ENCODE data around the gene GSE1.

Gene GSE1

DNA sequence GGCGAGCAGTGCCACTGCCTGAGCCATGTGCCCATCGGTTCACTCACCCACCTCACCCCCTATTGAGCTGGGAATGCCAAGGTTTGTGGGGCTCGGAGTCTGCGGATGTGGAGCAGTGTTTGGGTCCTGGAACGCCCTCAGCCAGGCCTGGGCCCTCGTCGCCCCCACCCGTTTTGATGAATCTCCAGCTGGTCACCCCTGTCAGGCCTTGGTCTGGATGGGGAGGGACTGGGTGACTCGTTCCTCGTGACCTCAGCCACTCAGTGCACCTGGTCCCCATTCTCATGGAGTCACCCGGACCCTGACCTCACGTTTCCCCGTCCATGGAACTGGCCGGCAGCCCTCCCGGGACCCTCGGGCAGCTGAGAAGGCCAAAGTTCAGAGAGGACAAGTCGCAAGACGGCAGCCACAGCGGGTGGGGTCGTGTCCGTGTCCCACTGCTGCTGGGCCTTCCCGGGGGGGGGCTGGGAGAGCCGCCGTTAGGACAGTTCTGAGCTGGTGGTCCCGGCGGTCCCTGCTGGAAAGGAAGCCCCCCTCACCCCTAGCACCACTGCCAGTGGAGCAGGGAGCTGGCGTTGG lies 23.2 kb downstream of the GSE1 start:
- no peak for DNase-seq

DNA sequence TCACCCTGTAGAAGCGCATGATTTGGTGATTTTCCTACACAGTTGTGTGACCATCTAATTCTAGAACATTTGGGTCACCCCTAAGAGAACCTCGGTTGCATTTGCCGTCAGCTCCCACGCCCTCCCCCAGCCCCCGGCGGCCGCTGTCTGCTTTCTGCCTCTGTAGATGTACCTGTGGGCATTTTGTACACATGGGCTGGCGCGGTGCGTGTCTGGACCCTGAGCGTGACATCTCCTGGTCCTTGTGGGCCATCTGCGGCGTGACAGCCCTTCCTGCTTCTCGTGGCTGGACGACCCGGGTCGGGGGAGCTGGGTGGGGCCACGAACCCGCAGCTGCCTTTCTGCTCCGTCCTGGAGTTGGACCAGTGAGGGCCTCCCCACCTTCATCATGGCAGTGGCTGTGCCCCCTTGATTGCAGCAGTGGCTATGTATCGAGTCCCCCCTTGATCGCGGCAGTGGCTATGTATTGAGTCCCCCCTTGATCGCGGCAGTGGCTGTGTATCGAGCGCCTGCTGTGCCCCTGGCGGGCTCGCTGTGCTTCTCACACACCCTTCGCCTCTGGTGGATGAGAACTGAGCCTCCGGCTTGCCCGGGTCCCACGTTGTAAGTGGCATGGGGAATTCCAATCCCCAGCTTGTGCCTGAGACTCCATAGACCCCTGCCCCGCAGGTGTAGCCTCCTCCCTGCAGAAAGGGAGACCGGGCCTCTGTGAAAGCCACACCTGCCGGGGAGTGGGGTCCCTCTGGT lies 24.1 kb downstream of the GSE1 start:
- no peak for DNase-seq

DNA sequence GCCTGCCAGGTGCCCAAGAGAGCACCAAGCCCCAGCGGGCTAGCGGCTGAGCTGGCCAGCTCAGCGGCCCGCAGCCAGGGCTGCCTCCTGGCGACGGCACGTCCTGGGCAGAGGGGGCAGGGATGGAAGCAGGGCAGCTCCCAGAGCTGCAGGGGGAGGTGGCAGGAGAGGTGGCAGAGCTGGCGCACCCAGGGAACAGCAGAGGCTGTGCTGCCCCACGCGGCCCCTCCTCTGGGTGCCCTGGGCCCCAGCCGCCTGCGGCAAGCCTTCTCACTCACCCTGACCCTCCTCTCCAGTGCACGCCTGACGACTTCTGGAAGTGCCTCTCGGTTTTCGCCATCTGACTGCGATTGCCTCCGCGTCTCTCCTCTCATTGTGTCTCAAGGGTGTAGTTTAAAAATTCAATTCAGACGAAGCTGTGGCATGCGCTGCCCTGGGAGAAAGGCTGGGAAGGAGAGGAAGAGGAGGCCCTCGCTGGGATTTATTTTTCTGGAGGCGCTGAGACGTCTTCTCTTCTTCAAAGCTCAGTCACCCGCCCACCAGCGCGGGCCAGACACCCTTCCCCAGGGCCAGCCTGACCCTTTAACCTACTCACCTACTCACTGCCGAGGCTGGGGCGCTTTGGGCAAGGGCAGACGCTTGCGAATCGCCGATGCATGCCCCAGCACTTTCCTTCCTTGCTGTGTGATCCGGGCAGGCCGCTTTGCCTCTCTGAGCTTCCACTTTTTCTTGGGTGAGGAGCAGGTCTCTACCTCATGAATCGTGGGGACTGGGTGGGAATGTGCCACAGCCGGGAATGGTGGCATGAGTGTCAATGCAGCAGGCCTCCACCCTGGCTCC lies 24.9 kb downstream of the GSE1 start:
- DNase-seq, result no peak

DNA sequence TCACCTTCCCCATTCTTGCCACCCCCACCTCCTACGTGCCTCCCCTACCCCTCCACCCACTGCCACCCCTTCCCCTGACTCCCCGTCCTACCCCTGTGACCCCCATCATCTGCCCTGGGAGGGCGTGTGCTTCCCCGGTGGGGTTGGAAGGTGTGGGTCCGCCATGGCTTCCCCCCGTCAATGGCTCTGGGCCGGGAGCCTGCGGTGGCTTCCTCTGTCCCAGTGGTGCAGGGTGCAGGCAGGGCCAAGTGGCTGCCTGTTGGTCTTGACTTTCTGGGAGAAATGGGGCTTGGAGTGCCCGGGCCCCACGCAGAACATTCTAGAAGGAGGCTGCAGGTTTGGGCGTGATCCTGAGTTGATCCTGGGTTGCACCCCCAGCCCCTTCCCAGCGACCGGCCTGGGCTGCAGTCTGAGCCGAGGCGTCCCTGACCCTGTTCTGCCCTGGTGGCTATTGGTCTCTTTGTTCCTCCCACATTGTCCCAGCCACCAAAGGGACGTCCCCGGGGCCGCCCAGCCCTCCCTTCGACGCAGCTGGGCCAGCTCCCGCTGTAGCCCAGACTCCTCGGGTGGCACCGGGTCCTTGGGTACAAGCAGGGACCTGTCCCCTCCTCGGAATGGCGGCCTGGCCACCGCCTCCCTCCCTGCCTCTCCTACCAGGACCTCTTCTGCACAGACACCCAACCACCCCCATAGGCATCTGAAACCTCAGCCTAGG lies 25.7 kb downstream of the GSE1 start:
- no peak for DNase-seq

DNA sequence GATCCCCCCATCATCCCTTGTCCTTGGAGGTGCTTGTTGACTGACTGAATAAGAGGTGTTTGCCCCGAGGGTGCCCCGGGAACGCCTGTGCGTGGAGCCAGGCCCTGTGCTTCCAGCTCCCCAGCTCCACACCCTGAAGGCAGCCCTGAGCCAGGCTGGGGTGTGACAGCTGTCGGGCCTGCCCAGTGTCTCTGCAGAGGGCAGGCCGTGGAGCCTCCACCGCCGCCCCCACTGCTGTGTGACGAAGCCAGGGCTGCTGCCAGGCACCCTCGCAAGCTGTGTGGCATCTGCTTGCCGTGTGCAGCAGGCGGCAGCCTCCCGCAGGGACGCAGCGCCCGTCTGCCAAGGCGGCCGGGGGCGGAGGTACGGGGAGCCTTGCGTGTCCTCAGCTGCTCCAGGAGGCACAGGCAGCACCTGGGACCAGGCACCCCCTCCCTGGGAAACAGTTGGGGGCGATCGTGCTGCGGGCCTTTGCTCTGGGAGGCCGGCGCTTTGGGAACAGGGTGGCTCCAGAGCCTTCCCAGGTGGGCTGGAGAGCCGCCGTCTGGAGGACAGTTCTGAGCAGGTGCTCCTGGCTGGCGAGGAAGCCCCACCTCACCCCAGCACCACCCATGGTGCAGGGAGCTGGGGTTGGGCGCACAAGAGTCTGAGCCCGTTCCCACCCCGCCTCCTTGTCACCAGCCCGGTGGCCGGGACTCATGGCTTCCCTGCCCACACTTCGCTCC lies 26.6 kb downstream of the GSE1 start:
- DNase-seq, result no peak

DNA sequence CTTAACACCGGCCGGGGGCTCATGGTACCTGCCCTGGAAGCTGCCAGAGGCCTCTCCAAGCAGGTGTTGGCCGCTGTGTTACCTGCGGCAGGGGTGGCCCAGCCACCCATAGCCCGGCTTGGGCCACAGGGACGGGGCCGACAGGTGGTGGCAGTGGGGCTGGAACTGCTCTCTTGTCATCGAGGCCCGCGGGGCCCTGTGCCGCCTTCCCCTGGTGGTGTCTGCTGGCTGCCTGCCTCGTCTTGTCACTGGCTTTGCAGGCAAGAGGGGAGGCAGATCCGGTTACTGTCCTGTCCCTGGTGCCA lies 27.1 kb downstream of the GSE1 start:
- DNase-seq, result no peak

DNA sequence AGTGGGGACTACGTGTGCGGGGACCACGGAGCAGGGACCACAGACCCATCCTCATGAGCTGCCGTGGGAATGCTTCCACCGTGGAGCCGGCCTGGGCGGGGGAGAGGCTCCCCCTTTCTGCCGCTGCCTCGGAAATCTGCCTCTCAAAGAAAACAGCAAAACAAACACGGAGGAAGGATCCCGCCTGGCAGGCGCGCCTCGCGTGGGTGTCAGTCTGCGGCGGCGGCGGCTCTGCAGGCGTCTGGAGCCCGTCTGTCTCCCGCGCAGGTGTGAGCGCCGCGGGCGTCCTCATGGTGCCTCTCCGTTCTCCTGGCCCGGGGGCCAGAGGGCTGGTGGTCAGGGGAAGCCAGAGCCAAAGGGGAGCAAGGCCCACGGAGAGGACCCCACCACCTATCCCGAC lies 27.5 kb downstream of the GSE1 start:
- DNase-seq, result no peak

DNA sequence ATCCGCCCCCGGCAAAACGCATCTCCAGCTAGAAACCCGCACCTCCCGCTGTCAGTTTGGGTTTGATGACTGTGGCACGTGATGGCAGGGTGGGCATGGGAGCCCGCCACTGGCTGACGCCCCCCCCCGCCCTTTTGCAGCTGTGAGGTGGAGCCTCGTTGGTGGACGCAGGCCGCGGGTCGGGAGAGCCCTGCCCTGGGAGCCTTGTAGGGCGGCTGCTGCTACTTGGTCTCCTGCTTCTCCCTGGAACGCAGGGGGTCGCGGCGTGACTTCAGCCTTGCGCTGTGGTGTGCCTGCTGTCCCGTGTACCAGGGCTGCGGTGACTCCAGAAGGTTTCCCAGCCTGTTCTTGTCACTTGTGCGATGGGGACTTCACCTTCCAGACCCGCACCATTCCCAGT lies 28.2 kb downstream of the GSE1 start:
- no peak for DNase-seq

DNA sequence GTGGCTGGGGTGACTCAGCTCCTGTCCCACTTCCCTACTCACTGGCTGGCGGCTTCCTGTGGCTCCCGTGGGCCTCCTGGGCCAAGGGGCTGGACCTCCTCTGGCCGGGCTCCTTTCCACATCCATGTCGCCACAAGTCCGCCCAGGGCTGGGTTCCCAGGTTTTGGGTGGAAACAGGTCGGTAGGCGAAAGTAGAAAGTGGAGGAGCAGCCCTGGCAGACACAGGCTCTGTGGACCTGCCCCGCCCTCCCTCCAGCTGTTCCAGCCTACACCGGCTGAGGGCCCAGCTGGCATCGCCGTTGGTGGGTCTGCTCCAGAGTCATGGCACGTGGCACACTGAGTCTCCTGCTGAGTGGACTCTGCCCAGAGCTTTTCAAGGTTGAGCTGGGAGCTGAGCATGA lies 28.7 kb downstream of the GSE1 start:
- DNase-seq, result no peak

DNA sequence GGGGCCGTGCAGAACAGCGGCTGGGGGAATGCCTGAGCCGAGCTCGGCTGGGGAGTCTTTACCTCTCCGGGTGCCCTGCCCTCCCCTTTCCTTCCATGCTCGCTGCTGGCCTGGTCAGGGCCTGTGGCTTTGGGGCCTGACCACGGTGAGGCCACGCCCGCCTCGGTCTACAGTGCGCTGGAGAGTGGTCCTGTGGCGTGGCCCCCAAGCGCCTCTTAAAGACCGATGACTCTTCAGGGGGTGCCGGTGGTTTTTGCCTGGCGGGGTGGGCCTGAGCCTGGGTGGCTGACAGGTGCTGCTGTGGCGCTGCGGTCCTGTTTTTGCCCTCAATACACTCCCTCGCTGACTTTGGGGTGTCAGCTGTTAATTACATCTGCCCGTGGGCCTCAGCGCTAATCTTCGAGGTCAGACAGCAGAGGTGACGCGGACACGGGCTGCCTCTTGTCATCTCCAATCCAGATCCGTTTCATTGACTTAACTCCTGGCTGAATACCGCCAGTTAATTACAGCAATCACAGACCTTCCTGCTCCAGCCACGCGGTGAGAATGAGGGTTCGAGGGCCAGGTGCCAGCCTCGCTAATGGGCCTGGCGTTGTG lies 29.7 kb downstream of the GSE1 start:
- no peak for DNase-seq

DNA sequence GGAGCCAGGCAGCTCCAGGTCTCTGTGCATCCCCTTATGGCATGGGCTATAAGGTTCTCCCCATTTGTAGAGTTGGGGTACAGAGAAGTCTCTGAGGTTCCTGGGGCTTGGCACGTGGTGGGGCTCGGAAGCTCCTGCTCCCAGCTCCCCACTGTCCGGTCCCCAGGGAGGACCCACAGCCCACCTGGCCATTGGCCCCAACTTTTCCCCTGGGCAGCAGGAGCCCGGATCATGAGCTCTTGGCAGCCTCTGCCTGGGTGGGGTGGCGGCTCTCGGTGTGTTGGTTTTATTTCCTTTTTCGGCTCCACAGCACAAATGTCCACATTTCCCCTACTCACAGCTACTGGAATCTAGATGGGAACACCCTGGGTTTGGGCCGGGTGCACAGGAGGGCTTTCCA lies 30.5 kb downstream of the GSE1 start:
- DNase-seq, result no peak

DNA sequence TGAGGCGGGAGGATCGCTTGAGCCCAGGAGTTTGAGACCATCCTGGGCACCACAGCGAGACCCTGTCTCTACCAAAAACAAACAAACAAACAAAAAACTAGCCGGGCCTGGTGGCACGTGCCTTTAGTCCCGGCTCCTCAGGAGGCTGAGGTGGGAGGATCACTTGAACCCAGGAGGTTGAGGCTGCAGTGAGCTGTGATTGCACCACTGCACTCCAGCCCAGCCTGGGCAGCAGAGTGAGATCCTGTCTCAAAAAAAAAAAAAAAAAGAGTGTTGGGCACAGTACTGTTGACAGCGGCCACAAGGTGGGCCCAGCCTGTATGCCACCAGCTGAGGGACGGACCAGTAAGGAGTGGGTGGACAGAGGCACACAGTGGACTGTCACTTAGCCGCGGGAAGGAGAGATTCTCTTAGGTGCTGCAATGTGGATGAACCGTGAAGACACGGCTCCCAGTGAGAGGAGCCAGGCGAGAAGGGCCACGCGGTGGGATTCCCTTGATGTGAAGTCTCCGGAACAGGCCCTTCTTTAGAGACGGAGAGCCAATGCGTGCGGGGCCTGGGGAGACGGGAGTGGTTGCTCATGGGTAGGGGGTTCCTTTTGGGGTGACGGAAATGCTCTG lies 31.1 kb downstream of the GSE1 start:
- DNase-seq, result no peak

DNA sequence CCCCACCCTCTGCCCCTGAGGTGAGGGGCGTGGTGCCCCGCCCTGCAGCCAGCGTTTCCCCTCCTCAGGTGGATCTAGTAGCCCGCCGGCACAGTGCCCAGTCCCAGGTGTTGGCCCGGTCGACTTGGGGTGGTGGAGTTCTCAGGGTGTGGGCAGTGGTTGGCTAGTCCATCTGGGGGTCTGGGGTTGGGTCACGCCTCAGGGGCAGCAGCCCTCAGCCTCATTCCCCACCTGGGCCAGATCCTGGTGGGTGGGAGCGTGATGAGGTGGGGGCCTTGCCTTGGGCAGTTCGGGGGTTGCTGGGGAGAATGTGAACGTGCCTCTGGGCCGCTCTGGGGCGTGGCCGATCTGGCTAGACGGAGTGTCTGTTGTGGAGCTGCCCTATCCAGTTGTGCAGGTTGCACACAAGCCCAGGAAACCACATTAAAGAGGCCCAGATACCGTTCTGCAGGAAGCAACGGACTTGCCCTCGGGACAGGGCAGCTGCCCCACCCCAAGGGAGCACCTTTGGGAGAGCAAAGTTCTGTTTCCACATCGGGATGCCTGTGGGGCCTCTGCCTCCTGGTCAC lies 32.0 kb downstream of the GSE1 start:
- no peak for DNase-seq

DNA sequence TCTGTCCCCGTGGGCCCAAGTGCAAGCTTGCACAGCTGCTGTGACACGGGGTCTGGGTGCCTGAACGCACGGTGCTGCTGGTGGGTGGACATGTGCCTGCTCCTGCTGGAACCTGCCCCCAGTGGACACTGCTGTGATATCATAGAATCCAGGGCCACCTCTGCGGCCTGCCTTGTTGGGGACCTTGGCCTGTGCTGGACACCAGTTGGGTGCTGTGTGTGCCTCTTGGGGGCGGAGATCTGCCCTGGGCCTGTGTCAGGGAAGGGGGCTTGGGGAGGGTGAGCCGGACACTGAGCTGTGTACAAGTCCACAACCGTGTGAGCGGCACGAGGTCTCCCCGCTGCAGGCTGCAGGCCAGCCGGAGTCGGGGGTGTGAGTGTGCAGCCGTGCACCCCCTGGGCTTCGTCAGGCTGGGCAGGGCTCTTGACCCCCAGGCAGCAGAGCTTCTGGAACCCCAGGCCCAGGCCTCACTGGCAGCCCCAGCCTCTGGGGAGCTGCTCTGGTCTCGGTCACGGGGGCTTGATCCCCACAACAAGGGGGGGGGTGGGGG lies 33.3 kb downstream of the GSE1 start:
- no peak for DNase-seq

DNA sequence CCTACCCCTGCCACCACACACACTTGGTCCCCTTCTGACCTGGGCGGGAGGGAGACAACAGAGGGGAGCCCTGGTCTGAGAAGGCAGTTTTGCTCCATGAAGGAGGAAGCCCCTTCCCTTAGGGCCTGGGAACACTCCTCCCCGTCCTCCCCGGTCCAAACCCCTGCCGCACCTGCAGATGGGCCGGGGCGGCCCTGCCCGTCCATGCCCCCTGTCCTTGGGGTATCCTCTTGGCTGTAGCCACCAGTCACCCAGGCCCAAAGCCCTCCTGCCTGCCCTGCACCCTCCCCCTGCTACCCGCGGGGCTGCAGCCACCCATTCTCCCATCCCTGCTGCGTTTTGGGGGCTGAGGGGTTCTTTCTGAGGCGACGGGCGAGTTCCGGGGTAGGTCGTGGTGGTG lies 33.9 kb downstream of the GSE1 start:
- no peak for DNase-seq

DNA sequence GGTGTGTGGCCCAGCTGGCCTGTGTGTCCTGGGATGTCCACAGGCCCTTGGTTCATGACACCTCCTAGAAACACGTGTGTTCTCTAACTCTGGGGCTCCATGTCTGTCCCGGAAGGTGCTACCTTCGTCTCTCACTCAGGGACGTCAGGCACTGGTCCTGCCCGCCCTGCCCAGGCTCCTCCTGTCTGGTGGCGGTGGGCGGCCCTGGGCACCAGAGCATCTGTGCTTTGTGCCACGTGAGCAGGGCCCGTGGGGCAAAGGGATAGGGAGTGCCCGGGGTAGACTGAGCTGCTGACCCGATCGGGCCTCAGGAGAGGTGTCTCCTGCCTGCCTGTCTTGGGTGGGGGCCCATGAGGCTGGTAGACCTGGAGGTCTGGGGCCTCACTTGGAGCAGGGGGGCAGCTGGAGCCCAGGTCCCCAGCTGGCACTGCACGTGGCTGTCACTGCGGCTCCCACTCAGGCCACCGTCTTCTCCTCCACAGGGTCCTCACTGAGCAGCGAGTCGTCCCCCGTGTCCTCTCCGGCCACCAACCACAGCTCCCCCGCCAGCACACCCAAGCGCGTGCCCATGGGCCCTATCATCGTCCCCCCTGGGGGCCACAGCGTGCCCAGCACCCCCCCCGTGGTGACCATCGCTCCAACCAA lies 35.1 kb downstream of the GSE1 start:
- no peak for DNase-seq

DNA sequence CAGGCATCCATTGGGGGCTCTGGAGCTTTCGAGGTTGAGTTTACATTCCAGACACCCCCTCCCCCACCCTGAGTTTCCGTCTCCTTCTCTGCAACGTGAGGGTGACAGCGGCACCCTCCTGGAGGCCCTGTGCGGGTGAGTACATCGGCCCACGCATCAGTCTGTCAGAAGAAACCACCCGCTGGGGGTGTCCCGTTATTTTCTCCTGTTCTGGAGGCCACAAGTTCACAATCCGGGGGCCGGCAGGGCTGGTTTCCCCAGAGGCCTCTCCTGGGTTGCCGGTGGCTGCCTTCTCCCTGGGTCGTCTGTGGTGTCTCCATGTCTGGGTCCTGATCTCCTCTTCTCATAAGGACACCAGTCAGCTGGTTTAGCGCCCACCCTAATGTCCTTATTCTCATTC lies 35.7 kb downstream of the GSE1 start:
- no peak for DNase-seq

DNA sequence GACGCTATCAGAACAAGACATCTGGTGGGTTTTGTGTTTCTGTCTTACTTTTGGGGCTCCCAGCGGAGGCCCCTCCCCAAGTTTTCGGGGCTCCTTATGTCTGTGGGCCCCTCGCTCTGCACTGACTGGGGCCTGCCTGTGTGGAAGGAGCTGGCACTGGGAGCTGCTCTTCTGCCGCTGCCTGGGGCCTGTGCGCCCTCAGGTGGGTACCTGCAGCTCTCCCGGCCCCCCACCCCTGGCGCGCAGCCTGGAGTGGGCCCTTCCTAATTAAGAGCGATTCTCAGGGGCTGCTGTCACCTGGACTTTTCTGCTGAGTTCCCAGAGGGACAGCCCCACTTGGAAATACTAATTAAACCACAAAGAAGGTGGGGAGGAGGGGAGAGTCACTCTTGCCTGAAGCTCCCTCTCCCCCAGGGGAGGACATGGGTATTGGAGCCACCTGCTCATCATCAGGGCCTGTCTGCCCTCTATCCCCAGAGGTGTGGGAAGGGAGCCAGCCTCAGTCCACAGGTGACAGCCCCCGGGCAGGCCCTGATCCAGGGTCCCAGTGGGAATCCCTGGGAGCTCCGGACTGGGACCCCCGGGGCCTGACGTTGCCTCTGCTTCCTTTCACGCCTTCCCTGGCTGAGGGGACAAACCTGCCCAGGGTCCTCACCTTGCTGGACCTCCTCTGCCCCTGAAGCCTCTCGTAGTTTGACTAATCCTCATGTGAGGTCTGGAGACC lies 36.5 kb downstream of the GSE1 start:
- no peak for DNase-seq

DNA sequence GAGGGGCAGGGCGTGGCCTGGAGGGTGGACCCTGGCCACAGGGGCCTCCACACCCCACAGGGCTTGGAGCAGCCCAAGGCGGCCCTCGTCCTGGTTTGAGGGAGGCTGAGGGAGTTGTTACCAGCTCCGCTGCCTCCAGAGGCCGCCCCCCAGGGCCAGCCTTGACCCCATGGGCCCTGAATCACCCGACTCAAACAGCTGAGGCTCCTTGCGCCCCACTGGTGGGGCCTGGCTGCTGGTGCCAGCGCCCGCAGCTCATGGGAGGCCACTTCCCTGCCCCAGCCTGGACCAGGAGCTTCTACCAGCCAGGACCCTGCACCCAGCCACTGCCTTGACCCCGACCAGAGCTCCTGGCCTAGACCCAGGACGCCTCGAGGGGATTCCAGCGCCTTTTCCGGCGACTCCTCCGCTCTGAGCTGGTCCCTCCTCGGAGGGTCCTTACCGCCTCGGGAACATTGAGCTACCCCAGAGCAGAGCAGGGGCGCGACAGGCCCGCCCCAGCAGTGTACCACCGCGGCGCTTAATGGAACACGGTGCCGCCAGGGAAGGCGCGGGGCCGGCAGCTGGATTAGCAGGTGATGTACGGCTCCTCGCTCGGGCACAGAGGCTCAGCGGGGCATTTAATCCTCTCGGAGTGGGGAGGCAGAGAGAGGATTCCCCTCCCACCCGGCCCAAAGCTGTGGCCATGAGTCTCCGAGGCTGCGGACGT lies 37.2 kb downstream of the GSE1 start:
- no peak for DNase-seq
